Stimulated activated CD4-positive, alpha-beta T cell treated with anti-CD3 and anti-CD28 coated beads, Interleukin-15, amount 100 ng/mL, for 24 hours (primary cell): ENCODE measurements around the gene ORM2.
"Not testable (repeated sequence)": the region's sequence is repeated elsewhere in the genome, so short reads cannot be mapped to it uniquely, and the experiment has no call there.

ENCODE experiments used
- DNase-seq: peaks from one replicate; pipeline ENCODE4 v3.0.0-alpha.2; 2020

Gene ORM2

DNA sequence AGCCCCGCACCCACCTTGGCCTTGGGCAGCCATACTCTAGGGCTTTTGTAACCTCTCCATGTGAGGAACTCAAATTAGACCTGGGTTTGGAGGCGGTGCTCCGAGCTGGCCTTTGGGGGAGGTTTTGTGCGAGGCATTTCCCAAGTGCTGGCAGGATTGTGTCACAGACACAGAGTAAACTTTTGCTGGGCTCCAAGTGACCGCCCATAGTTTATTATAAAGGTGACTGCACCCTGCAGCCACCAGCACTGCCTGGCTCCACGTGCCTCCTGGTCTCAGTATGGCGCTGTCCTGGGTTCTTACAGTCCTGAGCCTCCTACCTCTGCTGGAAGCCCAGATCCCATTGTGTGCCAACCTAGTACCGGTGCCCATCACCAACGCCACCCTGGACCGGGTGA is at the start of gene ORM2:
Gene ORM2 (plus strand): TSS at position 245 of the 398 bp plus-strand sequence. CDS start 36 bp downstream, at position 281.
- DNase-seq = not testable (repeated sequence)

DNA sequence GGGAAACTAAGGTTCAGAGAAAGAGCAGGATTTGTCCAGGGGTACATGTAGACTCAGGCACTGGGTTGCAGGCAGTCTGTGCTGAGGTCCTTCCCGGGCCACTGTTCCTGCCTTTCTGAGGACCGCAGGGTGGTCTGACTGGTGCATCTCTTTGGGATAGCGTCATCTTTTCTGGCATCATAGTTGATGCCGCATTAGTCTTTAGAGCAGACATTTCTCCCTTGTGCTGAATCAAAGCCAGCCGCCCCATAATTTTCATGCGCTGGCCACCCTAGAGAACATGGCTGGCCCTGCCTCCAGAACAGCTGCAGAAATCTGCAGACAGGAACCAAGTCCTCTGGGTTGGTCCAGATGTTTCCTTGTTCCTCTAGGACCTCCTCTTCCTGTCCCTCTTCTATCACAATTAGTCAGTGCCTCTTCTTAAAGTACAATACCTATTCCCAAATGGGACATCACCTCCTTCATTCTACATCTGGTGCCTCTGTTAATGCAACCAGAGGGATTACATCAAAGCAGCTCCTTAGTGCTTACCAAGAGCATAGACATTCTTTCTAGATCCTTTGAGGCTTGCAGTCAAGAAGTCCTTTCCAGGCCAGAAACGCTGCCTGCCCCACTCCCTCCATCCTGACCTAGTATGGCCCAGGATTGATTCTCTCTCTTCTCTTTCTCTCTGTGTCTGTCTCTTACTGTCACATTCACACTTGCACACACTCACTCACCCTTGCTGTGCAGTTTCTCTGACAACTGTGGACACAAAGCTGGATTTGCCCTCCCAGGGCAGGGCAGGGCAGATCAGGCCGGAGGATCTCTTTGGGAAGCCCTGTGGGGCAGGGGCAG is 48.8 kb upstream of the ORM2 start:
- no peak for DNase-seq

DNA sequence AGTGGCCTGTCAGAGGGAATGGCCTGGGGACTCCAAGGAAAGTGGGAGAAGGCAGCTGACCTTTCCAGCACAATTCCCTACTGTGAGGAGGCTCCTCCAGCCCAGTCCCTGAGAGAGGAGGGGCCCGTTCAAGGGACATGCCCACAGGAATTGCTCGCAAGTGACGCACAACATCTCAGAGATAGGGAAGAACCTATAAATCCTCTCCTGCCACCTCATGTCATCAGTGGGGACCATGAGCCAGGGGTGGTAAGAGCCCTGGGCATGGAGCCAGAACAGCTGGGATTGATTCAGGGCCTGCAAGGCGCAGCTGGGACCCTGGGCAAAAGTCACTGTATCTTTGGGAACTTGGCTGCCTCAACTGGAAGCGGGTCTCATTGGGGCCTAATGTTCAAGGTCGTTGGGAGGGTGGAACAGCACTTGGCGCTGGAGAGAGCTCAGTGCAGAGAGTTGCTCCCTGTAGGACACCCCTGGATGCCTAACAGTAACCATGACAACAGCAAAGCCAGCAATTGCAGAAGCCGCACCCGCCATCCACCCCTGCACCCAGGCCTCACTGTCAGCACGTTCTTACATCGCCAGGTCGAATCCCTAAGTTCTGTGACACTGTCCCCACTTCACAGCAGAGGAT is 48.1 kb upstream of the ORM2 start:
- DNase-seq = no peak

DNA sequence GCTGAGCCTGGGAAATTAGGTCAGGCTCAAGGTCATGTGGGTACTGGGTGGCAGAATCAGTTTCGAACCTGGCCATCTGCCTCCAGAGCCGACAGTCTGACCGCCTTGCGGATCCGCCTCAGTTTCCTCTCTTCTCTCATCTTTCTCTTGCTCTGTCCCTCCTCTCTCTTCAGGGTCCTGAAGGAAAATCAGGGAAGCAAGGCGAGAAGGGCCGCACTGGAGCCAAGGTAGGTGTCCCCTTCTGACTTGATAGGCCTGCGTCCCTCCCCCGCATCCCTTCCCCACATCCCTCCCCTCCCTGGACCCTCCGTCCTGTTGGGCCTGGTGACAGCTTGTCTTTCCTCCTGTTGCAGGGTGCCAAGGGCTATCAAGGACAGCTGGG is 47.6 kb upstream of the ORM2 start:
- DNase-seq = no peak

- no peak for DNase-seq
Measured at GRCh38 chr9:114282507-114282906, 47.2 kb upstream of the ORM2 start.

- peak; percentile 27 for DNase-seq
Measured at GRCh38 chr9:114282926-114283325, 46.7 kb upstream of the ORM2 start.

GRCh38 chr9:114283551-114284111 is 46.0 kb upstream of the ORM2 start:
- DNase-seq = no peak

DNA sequence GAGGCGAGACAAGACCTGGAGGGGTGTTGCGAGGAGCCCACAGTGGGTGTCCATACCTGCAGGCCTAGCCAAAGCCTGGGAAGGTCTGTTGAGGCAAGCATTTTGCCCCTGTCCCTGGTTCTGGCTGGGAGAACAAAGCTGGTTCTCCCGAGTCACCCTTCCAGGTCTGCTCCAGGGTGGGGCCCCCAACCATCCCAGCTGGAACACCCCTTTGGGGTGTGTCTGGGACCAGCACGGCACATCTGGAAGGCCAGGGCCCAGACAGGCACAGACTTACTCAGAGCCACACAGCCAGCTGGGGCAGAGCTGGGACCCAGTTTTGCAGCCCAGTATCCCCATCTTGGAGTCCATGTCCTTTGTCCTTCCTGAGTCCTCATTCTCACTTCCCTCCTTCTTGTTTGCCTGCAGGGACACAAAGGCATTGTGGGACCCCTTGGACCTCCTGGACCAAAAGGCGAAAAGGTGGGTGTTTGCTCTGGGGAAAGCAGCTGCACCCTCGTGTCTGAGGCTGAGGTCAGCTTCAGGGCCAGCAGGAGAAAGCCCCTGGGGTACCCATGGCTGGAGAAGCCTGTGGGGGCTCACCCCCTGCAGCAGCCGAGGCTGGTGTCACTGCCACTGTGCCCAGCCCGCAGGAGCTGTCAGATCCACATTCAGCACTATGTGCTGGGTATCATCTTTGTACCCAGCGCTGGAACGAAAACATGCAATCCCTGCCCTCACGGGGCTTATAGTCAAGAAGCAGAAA is 45.2 kb upstream of the ORM2 start:
- DNase-seq = no peak

DNA sequence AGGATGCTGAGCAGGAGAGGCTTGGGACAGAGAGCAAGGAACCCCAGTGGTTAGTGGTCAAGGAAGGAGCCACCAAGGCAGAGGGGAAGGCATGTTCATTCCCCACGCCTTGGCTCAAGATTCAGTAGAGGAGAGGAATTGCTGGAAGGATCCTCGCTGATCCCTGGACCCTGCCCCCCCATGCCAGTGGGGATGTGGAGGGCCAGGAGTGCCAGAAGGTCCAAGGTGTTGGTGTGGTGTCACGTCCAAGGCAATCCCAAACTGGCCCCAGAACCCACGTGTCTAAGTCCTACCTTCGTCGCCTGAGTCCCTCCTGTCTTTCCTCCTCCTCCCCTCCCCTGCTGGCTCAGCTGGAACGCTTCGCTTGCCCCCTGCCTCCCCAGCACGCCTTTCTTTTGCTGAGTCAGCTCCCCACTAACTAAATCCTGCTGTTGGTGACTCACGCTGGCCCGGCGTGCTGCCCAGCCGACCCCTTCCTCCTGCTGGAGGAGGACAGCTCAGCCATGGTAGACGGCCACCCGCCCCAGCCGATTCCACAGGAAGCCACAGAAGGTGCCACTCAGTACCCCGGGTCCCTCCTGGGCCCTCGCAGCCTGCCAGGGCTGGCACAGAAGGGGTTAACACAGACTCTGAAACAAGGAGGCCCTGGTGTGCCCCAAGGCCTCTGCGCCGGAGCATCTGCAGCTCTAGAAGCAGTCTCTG is 44.4 kb upstream of the ORM2 start:
- no peak for DNase-seq

GRCh38 chr9:114286146-114286679 is 43.5 kb upstream of the ORM2 start:
- no peak for DNase-seq

- DNase-seq = no peak
Measured at GRCh38 chr9:114287001-114287762, 42.5 kb upstream of the ORM2 start.

GRCh38 chr9:114287763-114288192 is 41.9 kb upstream of the ORM2 start:
- no peak for DNase-seq

- DNase-seq = no peak
Measured at GRCh38 chr9:114288193-114289091, 41.2 kb upstream of the ORM2 start.

GRCh38 chr9:114289106-114289505 is 40.6 kb upstream of the ORM2 start:
- no peak for DNase-seq

DNA sequence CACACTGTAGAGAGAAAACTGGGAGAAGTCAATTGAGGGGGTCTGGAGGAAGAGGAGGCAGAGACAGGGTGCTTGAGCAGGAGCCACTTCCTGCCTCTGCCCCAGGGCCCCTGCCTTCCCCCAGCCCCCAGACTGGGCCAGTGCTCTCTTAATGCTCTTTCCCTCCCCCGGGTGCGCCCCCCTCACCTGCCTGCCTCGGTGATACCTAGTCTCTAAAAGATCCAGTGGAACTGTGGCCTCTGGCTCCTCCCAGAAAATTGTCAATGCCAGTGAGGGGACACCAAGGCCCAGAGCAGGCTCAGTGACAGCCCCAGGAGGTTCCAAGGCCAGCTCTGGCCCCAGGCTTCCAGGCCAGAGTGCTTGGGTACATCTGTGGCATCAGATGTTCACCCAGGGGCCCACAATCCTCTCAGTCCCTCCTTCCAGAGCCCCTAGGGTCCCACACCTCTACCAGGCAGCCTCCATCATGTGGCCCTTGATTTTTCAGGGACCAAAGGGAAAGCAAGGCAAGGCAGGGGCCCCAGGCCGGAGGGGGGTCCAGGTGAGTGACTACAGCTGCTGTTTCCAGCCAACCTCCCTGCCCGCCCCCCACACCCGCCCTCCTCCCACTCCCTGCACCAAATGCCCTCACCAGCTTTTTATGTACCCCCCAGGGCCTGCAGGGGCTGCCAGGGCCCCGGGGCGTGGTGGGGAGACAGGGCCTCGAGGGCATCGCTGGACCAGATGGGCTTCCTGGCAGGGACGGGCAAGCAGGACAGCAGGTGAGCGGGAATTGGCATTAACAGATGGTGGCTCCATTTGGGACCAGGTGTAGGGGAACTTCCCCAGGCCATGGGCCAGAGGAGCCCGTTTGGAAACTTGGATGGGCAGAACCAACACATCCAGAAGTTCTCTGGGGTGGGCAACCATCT is 39.8 kb upstream of the ORM2 start:
- DNase-seq = no peak

DNA sequence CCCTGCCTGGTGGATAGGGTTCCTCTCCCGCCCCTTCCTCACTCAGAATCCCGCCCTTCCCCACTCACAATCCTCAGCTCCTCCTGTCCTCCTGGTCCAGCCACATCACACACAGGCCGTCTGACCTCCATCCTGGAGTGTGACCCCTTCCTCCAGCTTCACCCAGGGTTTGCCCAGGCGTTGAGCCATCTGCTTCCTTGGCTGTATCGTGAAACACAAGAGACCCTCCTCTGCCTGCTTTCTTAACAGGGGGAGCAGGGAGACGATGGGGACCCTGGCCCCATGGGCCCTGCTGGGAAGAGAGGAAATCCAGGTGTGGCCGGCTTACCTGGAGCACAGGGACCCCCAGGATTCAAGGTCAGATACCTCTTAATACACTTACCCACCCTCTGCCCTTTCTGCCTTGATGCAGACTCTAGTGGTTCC is 39.1 kb upstream of the ORM2 start:
- no peak for DNase-seq

DNA sequence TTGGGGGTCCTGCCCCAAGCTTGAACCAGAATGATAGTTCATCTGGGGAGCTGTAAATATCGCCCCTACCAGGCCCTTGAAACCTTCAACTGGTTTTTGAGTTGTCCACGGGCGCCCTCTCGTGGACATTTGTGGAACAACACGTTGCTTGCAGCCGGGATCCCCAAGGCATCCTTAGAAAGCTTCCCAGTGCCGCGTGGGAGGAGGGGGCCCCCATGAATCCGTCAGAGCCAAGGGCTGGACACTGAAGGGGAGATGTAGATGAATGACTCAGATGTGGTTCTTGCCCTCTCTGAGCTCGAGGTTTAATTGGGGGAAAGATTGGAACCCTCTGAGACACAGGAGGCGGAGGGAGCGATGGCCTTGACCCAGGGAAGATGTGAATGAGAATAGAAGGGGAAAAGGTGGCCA is 38.6 kb upstream of the ORM2 start:
- peak; percentile 76 for DNase-seq

DNA sequence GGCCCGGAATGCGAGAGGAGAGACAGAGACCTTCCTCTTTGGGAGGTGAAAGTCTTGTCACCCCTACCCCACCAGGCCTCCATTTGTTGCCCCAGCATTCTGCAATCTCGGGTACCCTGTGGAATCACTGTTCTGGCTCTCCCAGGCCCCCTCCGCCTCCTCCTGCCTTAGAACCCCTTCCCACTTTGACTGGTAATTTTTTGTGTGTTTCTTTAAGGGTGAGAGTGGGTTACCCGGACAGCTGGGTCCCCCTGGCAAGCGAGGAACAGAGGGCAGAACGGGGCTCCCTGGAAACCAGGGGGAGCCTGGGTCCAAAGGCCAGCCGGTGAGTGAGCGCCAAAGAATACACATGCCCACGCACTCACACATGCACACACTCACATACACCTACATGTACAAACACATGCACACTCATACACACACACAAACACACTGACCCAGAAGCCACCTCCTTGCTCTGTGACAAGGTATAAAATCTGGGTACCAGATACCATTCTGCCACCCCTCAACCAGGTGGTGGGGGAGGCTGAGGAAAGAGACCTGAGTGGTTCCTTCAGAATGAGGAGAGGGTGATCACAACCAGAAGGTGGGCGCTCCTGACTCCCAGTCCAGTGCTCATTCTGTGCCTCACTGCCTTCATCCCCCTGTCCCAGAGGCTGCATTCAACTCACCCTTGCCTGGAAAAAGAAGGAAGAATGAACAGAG is 37.6 kb upstream of the ORM2 start:
- no peak for DNase-seq

GRCh38 chr9:114294664-114295063 is 35.0 kb upstream of the ORM2 start:
- DNase-seq = no peak
